Fibroblast of skin of left quadriceps (primary cell): Measurements from ENCODE around the gene KRT82.

Source experiments
- DNase-seq, 2 experiments: peaks; one replicate each; pipeline ENCODE4 v3.0.0-alpha.2; 2013; ENCODE audit warnings: low read depth in 2 of 2

KRT82 gene

DNA sequence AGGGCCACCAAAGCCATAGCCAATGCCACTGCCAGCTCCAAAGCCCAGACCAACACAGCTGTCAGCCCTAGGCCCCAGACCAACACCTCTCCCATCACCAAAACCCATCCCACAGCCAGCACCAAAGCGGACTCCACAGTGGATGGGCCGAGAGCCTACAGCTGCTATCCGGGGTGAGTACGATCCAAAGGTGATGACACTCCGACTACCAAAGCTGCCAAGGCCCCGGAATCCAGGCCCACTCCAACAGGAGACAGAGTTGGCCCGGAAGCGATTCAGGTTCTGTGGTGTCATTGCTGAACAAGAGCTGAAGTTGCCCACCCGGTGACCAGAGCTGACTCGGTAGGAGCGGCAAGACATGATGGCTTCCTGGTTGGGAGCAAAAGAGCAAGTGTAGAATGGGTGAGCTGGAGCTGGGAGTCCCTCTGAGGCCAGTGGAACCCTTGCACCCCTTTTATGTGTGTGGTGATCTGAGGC is 20.9 kb downstream of the KRT82 start, which contains the start of gene KRT84:
Gene KRT84 (minus strand): TSS at position 427 of the 477 bp plus-strand sequence. CDS start 67 bp downstream, at position 360.
- DNase-seq = no peak

DNA sequence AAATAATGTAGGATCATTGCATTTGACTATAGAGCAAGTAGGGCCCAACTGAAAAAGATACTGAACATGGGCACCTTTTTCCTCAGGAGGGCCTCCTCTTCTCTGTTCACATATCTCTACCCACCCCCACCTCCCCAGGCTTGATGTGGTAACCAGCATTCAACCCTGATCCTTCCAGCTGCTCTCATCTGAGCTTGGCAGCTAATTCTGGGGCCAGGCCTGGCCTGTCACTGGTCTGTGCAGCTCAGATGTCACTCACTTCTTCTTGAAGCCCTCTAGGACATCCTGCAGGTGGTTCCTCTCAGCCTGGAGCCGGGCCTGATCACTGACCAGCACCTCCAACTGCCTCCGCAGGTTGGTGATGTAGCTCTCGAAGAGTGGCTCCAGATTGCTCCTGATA is 22.8 kb downstream of the KRT82 start:
- DNase-seq = no peak

DNA sequence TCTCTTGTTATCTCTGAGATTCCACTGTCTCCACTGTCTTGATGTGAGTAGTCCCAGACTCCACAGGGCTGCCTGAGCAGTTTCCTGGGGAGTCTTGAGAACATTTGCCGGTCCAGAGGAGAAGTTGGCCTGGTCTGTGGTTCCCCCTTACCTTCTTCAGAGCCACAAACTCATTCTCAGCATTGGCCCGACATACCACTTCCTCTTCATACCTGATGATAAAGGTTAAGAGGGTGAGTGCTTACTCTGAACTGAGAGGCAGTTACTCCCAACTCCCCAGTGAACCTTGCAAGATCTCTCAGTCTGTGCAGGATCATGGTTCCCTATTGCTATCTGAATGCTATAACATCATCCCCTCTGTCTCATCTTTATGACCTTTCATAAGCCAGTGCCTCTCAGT is 23.3 kb downstream of the KRT82 start:
- DNase-seq = no peak

DNA sequence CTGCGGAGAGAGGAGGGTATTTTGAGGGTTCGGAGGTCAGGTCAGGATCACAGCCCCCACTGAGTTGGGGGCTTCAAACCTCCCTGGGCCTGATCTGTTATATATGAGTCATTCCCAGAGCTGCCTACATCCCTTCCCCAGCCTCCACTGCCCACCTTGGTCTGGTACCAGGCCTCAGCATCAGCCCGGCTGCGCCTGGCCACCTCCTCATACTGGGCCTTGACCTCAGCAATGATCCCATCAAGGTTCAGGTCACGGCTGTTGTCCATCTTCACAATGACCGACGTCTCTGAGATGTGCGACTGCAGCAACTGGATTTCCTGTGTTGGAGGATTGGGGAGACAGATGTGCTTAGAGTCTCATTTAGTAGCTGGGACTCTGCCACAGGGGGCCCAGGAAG is 24.9 kb downstream of the KRT82 start:
- no peak for DNase-seq

DNA sequence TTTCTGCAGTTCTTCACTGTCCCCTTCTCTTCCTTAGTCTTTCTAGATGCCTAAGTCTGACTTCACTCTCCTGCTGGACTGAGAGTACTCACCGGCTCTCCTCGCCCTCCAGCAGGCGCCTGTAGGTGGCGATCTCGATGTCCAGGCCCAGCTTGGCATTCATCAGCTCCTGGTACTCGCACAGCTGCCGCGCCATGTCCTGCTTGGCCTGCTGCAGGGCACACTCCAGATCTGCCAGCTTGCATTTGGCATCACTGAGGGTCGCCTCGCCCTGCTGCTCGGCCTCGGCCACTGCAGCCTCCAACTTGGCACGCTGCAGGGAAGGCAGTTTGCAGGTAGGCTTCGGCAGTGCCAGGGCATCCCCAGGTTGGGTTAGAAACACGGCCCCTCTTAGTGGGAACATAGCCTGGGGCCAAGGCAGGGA is 25.9 kb downstream of the KRT82 start:
- no peak for DNase-seq

DNA sequence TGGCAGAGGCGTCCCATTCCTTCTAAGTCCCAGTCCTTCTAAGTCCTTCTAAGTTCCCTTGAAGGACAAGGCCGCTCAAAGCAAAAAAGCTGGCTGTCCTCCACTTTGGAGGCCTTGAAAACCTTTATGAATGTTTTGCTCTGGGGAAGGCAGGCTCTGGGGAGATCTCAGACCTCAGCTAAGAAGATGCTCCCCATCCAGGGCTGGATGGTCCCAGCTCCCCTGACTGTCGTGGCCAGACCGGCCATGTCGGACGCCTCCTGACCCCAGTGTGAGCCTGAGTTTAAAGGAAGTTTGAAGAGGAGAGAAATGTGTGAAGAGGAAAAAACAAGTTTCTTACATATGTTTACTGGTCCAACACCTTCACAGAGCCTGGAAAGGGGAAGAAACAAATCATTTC is 26.6 kb downstream of the KRT82 start:
- DNase-seq = no peak

DNA sequence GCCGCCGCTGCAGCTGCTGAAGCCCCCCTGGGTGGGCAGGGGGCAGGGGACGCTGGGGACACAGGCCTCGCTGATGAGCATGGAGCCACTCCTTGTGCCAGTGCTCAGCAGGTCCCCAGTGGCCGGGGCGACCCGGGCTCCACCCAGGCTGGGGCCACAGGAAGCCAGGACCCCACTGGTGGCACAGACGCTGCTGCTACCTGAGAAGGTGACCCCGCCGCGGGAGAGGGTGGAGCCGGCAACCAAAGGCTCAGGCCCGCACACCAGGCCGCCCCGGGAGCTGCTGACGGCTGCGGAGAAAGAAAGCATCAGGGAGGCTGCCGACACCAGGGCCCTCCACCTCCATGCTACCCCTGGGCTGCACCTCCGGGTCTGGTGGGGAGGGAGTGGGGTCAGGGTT is 28.0 kb downstream of the KRT82 start:
- DNase-seq = no peak

DNA sequence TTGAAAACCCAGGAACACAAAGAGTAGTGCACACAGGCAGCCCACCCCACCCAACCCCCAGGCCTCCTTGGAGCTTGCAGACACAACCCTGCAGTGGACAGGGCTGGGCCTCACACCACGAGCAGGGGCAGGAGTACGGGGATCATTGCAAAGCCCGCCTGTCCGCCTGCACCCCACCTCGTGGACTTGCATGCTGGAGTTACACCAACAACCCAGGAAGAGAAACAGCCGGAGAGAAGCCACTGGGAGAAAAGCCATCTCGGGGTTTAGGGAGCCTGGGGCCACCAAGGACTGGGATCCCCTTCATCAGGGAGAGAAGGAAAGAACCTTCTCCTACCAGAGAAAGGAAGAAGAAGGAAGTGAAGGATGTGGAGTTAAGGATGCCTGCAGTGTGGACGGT is 28.9 kb downstream of the KRT82 start:
- no peak for DNase-seq

DNA sequence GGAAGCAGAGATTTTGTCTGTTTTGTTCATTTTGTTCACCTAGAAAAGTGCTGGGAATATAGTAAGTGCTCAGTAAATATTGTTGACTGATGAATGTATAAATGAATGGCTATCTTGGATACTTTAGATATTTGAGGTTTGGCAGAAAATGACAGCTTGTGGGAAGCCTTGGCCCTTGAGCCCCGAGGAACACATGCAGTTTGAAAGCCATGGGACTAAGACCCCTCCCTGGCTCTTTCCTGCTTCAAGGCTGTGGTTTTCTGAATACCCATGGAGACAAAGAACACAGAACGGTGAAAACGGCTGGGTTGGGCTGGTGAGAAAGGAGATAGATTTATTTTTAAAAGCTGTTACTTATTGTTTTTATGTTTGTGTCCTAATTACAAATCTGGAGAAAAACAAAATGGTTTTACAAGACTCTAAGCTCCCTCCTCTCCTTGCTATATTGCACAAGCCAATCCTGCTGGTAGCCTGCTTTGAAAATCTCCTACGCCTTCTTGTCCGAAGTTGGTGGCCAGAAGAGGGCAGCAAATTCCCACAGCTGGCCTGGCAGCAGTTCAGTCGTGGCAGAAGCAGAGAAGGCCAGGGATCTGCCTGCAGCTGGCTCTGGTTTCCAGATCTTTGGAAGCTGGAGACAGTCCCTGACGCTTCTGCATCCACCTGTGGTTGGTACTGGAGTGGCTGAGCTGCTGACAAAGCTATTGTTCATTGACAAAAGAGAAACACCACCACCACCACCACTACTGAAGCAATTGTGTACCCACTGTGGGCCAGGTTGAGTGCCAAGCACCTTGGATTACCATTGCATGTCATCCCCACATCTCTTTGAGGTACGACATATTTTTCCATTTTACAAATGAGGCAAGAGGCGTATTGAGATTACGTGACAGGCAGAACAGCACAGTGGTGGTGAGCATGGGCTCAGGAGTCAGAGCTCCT is 33.6 kb downstream of the KRT82 start:
- DNase-seq = peak; percentile 57 to 58

DNA sequence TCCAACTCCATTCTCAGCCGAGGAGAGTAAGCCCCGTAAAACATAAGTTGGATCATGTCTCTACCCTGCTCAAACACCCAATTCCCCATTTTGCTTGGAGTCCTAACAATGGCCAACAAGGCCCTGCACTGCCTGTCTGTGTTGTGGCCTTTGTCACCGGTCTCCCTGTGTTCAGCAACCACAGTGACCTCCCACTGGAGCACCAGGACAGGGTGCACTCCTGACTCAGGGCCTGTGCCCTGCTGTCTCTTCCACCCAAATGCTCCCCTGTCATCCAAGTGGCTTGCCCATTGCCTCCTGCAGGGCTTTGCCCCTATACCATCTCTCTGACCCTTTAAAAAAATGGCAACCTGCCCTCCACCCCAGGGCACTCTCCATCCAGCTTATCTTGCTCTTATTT is 34.4 kb downstream of the KRT82 start:
- no peak for DNase-seq

DNA sequence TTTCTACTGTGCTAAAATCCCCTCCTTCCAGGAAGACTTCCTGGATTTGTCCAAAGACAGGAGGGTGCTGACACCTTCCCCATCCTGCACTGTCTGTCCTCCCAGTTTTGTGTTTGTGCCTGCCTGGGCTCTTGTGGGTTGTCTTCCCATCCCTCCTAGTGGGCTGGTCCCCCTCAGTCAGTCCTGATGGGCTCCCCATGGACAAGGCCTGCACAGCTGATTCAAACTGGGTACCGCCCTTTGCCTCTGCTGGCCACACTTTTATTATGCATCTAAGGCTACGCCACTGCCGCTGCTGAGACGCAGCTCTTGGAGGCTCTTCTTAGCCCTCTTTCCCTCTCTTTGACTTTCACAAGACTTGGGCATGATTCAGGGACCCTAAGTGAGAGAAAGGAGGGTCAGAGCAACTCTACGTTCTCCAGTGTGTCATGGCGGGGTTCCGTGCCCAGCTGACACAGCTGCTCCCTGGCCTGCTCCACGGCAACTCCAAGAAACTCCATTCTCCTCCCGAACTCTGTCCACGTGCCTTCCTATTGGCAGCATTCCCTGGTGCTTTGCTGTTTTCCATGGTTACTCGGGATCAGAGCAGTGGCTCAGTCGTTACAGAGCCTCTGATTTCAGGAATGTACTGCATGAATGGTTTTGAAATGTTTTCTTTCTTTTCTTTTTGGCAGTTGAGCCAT is 35.1 kb downstream of the KRT82 start:
- DNase-seq = peak; percentile 17 to 20

DNA sequence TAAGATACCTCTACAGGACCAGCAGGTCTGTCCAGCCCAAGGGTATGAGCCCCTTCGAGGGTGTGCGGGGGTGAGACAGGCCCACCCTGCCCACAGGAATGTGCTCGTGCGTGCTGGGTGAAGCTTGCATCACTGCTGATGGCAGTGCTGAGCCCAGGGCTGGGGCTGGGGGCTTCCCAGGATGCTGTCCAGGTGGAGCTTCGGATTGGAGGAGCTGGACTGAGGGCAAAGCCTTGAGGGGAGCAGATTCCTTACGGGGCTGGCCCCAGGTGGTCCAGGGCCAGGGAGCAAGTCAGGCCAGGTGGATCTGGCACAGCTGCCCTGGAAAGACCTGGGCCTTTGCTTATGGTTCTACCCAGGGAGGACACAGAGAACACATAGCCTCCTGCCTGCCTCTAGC is 36.3 kb downstream of the KRT82 start:
- DNase-seq = no peak

DNA sequence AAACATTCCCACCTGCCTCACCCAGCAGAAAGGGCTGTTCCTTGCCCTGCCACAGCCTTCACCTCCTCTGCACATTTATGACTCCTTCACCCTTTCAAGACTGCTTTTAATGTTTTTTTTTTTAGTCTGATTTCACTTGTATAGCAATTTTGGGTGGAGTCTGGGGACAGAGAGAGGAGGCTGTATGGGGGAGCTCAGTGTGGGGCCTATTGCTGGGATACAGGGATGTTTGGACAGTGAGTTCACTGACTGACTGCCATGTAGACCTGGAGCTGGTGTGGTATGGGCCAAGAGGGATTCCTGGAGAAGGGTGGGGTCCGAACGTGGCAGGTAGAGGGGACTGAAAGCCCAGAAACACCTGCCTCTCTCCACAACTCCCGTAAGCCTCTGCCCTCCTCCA is 36.9 kb downstream of the KRT82 start:
- DNase-seq = no peak

DNA sequence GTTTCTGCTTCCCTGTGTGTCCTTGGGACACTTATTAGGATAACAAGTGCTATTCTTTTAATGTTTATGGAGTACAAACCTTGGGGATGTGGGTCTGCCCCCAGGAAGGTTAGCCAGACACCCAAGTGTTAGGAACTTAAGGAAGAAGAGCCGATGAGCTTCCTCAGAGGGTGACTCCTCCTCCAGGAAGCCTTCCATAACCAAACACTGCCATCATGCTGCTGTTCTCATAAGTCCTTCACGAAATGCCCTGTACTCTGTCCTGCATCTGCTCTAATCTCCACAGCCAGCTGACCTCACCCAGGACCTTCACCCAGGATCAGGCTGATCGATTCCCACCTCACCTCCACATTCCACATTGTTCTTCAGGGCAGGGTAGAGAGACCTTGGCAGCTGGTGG is 37.6 kb downstream of the KRT82 start:
- no peak for DNase-seq

DNA sequence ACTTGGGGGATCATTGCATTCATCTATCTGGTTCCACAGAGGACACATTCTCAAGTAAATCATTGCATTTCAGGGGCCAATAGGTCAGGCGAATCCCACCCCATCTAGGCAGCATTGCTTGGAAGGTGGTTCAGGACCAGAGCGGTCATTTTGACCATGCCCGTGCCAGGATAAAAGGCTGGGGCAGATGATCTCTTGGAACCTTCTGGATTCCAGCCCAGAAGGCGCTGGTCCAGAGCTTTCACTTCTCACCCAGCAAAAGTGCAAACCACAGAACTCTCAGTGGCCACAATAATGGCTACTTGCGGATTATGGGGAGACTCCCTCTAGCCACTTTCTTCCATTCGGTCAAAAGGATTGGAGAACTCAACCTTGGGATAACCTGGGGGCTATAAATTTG is 38.3 kb downstream of the KRT82 start:
- DNase-seq = no peak

DNA sequence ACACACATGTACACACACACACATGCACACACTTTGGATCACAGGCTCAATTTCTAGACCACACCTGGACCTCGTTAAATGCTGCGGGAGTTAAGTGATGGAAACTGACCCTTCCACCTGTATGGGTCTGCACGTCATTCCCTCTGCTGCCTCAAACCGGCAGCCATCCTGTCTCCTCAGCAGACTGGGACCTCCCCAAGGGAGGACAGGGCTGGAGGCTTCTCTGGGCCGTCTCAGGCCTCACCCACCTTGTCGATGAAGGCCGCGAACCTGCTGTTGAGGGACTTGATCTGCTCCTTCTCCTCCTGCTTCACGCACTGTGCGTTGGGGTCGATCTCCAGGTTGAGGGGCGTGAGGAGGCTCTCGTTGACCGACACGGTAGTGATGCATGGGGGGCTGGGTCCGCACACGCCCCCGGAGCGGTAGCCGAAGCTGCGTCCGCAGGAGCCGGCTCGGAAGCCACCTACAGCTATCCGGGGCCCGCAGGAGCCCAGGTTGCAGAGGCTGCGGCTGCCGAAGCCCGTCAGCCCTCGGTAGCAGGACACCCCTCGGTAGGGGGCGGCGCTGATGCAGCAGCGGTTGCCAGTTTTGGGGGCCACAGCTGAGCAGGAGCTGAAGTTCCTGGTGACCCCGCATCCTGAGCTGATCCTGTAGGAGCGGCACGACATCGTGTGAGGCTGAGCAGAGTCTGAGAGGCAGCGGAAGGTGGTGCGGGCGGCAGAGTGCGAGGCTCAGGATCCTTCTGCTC is 39.2 kb downstream of the KRT82 start, which contains the start of gene KRT85:
Gene KRT85 (minus strand): TSS at position 744 of the 748 bp plus-strand sequence. CDS start 76 bp downstream, at position 668.
- no peak for DNase-seq

DNA sequence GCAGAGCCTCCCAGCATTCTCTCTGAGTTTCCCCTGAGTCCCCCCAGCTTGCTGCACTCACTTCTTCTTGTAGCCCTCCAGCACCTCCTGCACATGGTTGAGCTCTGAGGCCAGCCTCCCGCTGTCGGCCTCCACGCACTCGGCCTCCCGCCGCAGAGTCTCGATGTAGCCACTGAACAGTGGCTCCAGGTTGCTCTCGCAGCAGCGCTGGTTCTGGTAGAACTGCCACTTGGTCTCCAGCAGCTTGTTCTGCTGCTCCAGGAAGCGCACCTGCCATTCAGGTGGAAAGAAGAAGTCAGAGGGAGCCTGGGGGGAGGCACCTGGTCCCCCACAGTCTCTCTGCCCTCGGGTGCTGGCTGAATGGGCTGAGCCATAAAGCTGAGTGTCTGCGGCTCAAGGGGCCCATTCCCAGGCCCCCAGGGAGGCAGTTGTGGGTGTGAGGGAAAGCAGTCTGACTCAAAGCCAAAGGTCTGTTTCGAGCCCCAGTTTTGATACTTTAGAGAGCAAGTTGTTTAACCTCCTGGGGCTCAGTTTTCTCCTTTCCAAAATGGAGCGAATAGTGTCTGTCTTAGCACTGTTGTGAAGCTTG is 41.1 kb downstream of the KRT82 start:
- no peak for DNase-seq

DNA sequence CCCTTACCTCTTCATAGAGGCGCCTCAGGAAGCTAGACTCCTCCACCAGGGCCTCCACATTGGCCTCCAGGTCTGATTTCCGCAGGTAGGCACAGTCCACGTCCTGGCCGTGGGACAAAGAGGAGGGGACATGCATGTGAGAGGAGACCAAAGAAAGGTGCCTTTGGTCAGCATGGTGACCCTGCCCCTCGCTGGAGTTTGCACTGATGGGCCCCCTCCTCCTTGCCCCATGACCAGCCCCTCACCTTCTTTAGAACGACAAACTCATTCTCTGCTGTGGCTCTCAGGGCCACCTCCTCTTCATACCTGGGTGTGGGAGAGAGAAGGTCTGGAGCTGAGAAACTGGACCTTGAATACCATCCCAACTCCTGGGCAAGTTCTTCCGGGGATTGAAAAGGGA is 42.1 kb downstream of the KRT82 start:
- DNase-seq = no peak

DNA sequence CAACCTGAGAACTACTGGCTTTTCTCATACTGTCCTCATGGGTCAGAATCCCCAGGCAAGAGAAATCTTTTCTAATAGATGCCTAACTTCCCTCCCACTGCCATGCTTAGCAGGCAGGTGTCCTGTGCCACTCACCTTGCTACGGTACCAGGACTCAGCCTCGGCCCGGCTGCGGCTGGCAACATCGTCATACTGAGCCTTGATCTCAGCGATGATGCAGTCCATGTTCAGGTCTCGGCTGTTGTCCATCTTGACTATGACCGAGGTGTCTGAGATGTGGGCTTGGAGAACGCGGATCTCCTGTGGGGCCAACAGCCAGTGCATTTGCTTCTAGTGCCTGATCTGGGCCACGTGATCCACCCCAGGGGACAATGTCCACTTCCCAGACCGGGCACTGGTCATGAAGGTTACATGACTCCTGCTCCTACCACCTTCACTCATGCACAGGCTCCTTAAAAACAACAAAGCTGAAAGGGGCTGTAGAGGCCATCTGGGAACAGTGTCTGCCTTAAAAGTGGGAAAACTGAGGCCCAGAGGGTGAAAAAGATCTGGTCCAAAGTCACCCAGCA is 42.9 kb downstream of the KRT82 start:
- DNase-seq = no peak

DNA sequence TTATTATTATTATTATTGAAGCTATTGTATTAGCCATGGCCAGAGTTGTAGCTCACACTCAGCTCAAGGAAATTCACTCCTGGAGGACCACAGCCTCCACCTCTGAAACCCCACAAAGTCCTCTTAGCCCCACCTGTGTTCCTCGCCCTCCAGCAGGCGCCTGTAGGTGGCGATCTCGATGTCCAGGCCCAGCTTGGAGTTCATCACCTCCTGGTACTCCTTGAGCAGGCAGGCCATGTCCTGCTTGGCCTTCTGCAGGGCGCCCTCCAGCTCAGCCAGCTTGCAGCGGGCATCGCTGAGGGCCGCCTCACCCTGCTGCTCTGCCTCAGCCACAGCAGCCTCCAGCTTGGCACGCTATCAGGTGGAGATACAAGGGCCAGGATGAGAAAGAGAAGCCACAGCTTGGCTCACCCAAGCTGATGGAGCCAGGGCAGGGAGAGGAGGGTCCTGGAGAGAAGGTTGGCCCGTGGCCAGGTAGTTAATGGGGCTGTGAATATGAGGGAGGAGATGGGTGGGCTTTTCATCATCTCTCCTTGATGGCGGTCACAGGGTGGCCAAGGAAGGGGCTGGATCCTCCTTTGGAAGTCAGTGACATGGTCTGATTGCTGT is 43.9 kb downstream of the KRT82 start:
- no peak for DNase-seq

DNA sequence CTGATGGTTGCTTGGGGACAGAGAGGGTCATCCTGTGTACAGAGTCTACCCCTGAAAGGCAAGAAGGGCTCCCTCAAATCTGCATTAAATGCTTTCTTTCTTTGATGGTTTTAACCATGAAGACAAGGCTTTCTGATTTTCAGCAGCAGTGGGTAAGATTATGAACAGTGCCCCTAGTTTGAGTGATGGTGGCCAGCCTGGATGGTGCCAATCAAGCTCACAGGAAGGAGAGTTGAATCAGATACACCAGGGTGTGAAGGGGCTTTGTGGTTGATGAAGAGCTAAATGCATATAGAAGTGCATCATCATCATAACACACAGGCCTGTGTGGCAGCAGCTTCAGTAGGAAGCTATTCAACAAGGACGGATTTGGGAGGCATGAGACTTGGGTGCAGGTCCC is 44.6 kb downstream of the KRT82 start:
- DNase-seq = no peak
